ENCODE data around the gene GVQW3. TPM values are rescaled to one million over a fixed set of nuclear protein-coding genes. Genes with fewer than 3 reads are reported as not detected.

The GVQW3 gene
- total RNA-seq, 2 donors from 2014 or later = 6.6 to 13.5 TPM

DNA sequence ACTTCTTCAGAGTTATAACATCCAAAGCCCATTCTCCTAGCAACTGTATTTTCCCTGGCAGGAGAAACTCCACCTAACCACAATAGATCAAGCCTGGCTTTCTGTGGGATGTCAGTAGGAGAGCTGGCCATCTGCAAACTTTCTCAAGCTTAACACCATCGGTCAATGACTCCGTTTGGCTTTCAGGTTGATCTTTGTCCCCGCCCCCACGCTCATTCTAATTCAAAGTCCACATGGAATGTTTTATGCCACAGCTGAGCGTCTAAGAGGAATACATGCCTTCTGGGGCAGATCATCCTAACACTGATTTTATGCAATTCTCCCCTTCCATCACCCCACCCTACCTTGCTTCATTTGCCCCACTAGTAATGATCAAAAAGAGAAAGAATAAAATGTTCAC lies 4.8 kb downstream of the GVQW3 start:
- no peaks in the 10 kb centered on the region for H3K36me3 ChIP-seq (ENCODE audit: control insufficient read depth, insufficient read depth, low read length)
- H3K27me3 ChIP-seq (ENCODE audit: control insufficient read depth, insufficient read depth, low read length, poor library complexity, severe bottlenecking) = no peaks in the 10 kb centered on the region
- peaks cover 22% of the 10 kb centered on the region for H3K4me1 Mint-ChIP-seq
- no peak for TF ChIP-seq CTCF (conservative IDR thresholded peaks at IDR 0.05)
- no peak overlapping the region for H3K9ac ChIP-seq (ENCODE audit: extremely low read depth, low read length, poor library complexity, severe bottlenecking)
- no peak overlapping the region for H3K4me3 Mint-ChIP-seq
- H3K36me3 Mint-ChIP-seq (ENCODE audit: low read depth) = peaks cover 5% of the 10 kb centered on the region
- H3K27ac ChIP-seq (ENCODE audit: low read depth, low read length) = no peak overlapping the region
- no peak overlapping the region for H3K4me3 ChIP-seq (ENCODE audit: low read length)
- peaks cover 12% of the 10 kb centered on the region for H3K27me3 Mint-ChIP-seq (ENCODE audit: insufficient read depth)
- 71 to 100% methylated on average over 3 to 5 of the region's 5 CpGs for WGBS, 2 experiments (ENCODE audit: insufficient coverage in 1 of 2, insufficient read length in 1 of 2)
- no peaks in the 10 kb centered on the region for H3K9me3 Mint-ChIP-seq
- no peak for DNase-seq
- H3K27ac Mint-ChIP-seq = no peak overlapping the region
- peaks cover 3% of the 10 kb centered on the region for H3K4me1 ChIP-seq (ENCODE audit: control insufficient read depth, insufficient read depth, low read length)
- H3K9me3 ChIP-seq (ENCODE audit: control insufficient read depth, low read length) = no peaks in the 10 kb centered on the region

GRCh38 chr11:76388408-76388807 lies 7.3 kb downstream of the GVQW3 start:
- no peaks in the 10 kb centered on the region for H3K9me3 ChIP-seq (ENCODE audit: control insufficient read depth, low read length)
- Mint-ChIP-seq H3K27me3 (ENCODE audit: insufficient read depth) (peaks cover 2% of the 10 kb centered on the region), H3K36me3 (ENCODE audit: low read depth) (peaks cover 4% of the 10 kb centered on the region)

GRCh38 chr11:76391021-76391420 lies 9.9 kb downstream of the GVQW3 start:
- Histone ChIP-seq H3K27ac (ENCODE audit: low read depth, low read length) (no peak overlapping the region), H3K4me3 (ENCODE audit: low read length) (no peak overlapping the region), H3K4me1 (ENCODE audit: control insufficient read depth, insufficient read depth, low read length) (no peaks in the 10 kb centered on the region), H3K36me3 (ENCODE audit: control insufficient read depth, insufficient read depth, low read length) (no peaks in the 10 kb centered on the region), H3K27me3 (ENCODE audit: control insufficient read depth, insufficient read depth, low read length, poor library complexity, severe bottlenecking) (no peaks in the 10 kb centered on the region), H3K9me3 (ENCODE audit: control insufficient read depth, low read length) (no peaks in the 10 kb centered on the region), H3K9ac (ENCODE audit: extremely low read depth, low read length, poor library complexity, severe bottlenecking) (no peak overlapping the region)
- no peak overlapping the region for H3K27ac Mint-ChIP-seq
- H3K27me3 Mint-ChIP-seq (ENCODE audit: insufficient read depth) = peaks cover 2% of the 10 kb centered on the region
- no peaks in the 10 kb centered on the region for H3K36me3 Mint-ChIP-seq (ENCODE audit: low read depth)
- no peak for DNase-seq
- no peak for TF ChIP-seq CTCF (conservative IDR thresholded peaks at IDR 0.05)
- no peak overlapping the region for H3K4me3 Mint-ChIP-seq
- no peaks in the 10 kb centered on the region for H3K9me3 Mint-ChIP-seq
- WGBS, 2 experiments (ENCODE audit: insufficient coverage in 1 of 2, insufficient read length in 1 of 2) = 93% methylated on average over 6 of the region's 6 CpGs
- H3K4me1 Mint-ChIP-seq = peaks cover 3% of the 10 kb centered on the region

More at GRCh38 chr11:76388408-76388807, 7.3 kb downstream of the GVQW3 start:
- H3K9ac ChIP-seq (ENCODE audit: extremely low read depth, low read length, poor library complexity, severe bottlenecking) = no peak overlapping the region
- no peak for TF ChIP-seq CTCF (conservative IDR thresholded peaks at IDR 0.05)
- Mint-ChIP-seq H3K4me1 (peaks cover 11% of the 10 kb centered on the region), H3K4me3 (no peak overlapping the region), H3K9me3 (no peaks in the 10 kb centered on the region), H3K27ac (no peak overlapping the region)
- no peak for DNase-seq
- H3K4me1 ChIP-seq (ENCODE audit: control insufficient read depth, insufficient read depth, low read length) = no peaks in the 10 kb centered on the region
- no peaks in the 10 kb centered on the region for H3K36me3 ChIP-seq (ENCODE audit: control insufficient read depth, insufficient read depth, low read length)
- WGBS, 2 experiments (ENCODE audit: insufficient coverage in 1 of 2, insufficient read length in 1 of 2) = 92 to 100% methylated on average over 1 to 2 of the region's 2 CpGs
- no peaks in the 10 kb centered on the region for H3K27me3 ChIP-seq (ENCODE audit: control insufficient read depth, insufficient read depth, low read length, poor library complexity, severe bottlenecking)
- H3K27ac ChIP-seq (ENCODE audit: low read depth, low read length) = no peak overlapping the region
- H3K4me3 ChIP-seq (ENCODE audit: low read length) = no peak overlapping the region
